Kidney epithelial cell (primary cell): ENCODE results near the gene FAM168B. TPM values are rescaled to one million over a fixed set of nuclear protein-coding genes. Genes with fewer than 3 reads are reported as not detected.

Source experiments
- DNase-seq: peaks from one replicate; pipeline ENCODE4 v3.0.0-alpha.2; 2010; ENCODE audit warnings: low read depth
- H3K27me3 ChIP-seq: 2 replicates; pipeline ENCODE4 v1.6.0; 2011; ENCODE audit warnings: low read length; ENCODE audit not compliant: control insufficient read depth, insufficient read depth
- H3K36me3 ChIP-seq: 2 replicates; pipeline ENCODE4 v1.5.1; 2011; ENCODE audit warnings: low read length; ENCODE audit not compliant: control insufficient read depth, insufficient read depth
- H3K4me3 ChIP-seq: 2 replicates; pipeline ENCODE4 v1.5.1; 2011; ENCODE audit warnings: low read depth, mild to moderate bottlenecking, control low read depth, low read length
- total RNA-seq: library from RNA; depleted of rRNA; stranded (reverse); fragments of >200 nt; gene quantifications from 2 replicates; pipeline ENCODE4 v1.2.3, GENCODE V29; 2015
- TF ChIP-seq, protein P1 (sequence below): IDR thresholded peaks from 2 replicates; pipeline ENCODE4 v1.5.1; 2011; ENCODE audit warnings: mild to moderate bottlenecking, moderate library complexity, low read length, control low read depth, inconsistent platforms; ENCODE audit not compliant: insufficient read depth, poor library complexity, severe bottlenecking

The FAM168B gene
- total RNA-seq, 1 donor from 2014 or later, result 177 TPM

- DNase-seq, result no peak
- TF ChIP-seq, protein P1, sequence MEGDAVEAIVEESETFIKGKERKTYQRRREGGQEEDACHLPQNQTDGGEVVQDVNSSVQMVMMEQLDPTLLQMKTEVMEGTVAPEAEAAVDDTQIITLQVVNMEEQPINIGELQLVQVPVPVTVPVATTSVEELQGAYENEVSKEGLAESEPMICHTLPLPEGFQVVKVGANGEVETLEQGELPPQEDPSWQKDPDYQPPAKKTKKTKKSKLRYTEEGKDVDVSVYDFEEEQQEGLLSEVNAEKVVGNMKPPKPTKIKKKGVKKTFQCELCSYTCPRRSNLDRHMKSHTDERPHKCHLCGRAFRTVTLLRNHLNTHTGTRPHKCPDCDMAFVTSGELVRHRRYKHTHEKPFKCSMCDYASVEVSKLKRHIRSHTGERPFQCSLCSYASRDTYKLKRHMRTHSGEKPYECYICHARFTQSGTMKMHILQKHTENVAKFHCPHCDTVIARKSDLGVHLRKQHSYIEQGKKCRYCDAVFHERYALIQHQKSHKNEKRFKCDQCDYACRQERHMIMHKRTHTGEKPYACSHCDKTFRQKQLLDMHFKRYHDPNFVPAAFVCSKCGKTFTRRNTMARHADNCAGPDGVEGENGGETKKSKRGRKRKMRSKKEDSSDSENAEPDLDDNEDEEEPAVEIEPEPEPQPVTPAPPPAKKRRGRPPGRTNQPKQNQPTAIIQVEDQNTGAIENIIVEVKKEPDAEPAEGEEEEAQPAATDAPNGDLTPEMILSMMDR, result no peak
- H3K27me3 ChIP-seq, result no peaks in the 10 kb centered on the region
- H3K36me3 ChIP-seq, result no peaks in the 10 kb centered on the region
- H3K4me3 ChIP-seq, result peak overlapping the region; percentile 71
These were observed 12.9 kb upstream of the FAM168B start for GRCh38 chr2:131105950-131106801.

DNA sequence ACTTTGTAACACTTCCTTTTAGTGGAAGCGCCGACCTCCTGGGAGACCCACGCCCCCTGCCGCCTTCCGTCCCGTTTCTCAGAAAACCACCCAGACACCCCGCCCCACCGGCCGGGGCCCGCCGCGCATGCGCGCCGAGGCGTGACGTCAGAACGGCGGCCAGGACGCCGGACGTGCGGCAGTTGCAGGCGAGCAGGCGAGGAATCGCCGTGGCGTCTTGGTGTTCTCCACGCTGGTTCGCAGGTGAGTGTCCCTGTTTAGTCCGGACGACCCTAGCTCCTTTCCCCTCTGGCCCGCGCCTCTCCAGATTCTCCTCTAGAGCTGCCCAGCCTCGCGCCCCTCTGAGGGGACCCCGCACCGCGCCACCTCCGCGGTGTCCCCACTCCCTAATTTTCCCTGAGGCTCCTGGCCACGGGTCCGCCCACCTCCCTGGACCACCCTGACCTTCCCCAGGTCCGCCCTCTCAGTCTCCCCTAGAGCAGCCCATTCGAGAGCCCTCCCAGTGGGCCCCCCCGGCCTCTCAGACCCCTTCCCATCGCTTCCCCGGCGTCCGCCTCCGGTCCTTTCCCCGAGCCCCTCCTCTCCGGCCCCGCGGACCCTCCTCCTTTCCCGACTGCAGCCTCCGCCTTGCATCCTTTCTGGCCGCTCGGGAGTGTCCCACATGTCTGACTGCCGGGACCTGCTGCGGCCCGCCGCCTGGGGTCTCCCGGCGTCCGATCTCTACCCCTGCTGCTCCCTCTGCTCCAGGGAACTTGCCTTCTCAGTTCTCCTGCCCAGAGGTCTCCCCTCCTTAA, 12.1 kb upstream of the FAM168B start, which contains the start of gene PLEKHB2:
Gene PLEKHB2, plus strand, starts transcription at position 181 of the 794 bp plus-strand sequence. CDS start 15,606 bp downstream, outside the sequence.
- peak within 1 kb of the TSS; percentile 71 for H3K4me3 ChIP-seq
- no peak for DNase-seq
- H3K36me3 ChIP-seq, result no peaks in the 10 kb centered on the region
- no peaks in the 10 kb centered on the region for H3K27me3 ChIP-seq
- TF ChIP-seq, protein P1, result peak; percentile 32

GRCh38 chr2:131104487-131105155, 11.4 kb upstream of the FAM168B start:
- peak overlapping the region; percentile 71 for H3K4me3 ChIP-seq
- DNase-seq, result no peak
- H3K27me3 ChIP-seq, result no peaks in the 10 kb centered on the region
- no peaks in the 10 kb centered on the region for H3K36me3 ChIP-seq
- TF ChIP-seq, protein P1, result no peak

- TF ChIP-seq, protein P1, result no peak
- H3K36me3 ChIP-seq, result no peaks in the 10 kb centered on the region
- no peaks in the 10 kb centered on the region for H3K27me3 ChIP-seq
- H3K4me3 ChIP-seq, result no peak overlapping the region
- no peak for DNase-seq
These were observed 9.9 kb upstream of the FAM168B start for GRCh38 chr2:131103165-131103564.

- DNase-seq, result no peak
- no peaks in the 10 kb centered on the region for H3K36me3 ChIP-seq
- H3K4me3 ChIP-seq, result no peak overlapping the region
- H3K27me3 ChIP-seq, result no peaks in the 10 kb centered on the region
- TF ChIP-seq, protein P1, result no peak
These were observed 1.4 kb upstream of the FAM168B start for GRCh38 chr2:131094463-131095281.
